Endodermal cell (in vitro differentiated cells): Measurements from ENCODE around the gene ETNK1. TPM values are rescaled to one million over a fixed set of nuclear protein-coding genes. Genes with fewer than 3 reads are reported as not detected.

Experiments used
- DNase-seq: peaks from one replicate; pipeline ENCODE4 v3.0.0-alpha.2; 2017
- H3K27ac ChIP-seq: 2 replicates; pipeline ENCODE4 v1.5.1; 2013; ENCODE audit warnings: mild to moderate bottlenecking, low read depth, low read length, moderate library complexity
- H3K27me3 ChIP-seq: 2 replicates; pipeline ENCODE4 v1.6.1; 2013; ENCODE audit warnings: mild to moderate bottlenecking, low read length, moderate library complexity; ENCODE audit not compliant: insufficient read depth, control insufficient read depth, poor library complexity, severe bottlenecking
- H3K36me3 ChIP-seq: 2 replicates; pipeline ENCODE4 v1.7.0; 2013; ENCODE audit warnings: mild to moderate bottlenecking, low read length, moderate library complexity; ENCODE audit not compliant: control insufficient read depth, insufficient read depth
- H3K4me1 ChIP-seq: one replicate; pipeline ENCODE4 v1.7.0; 2013; ENCODE audit warnings: low read length; ENCODE audit not compliant: control insufficient read depth, insufficient read depth
- H3K4me3 ChIP-seq: 2 replicates; pipeline ENCODE4 v1.5.1; 2013; ENCODE audit warnings: mild to moderate bottlenecking, low read length, moderate library complexity
- H3K9ac ChIP-seq: 2 replicates; pipeline ENCODE4 v1.6.1; 2013; ENCODE audit warnings: mild to moderate bottlenecking, low read length, moderate library complexity; ENCODE audit not compliant: poor library complexity, severe bottlenecking; ENCODE audit errors: extremely low read depth
- H3K9me3 ChIP-seq: 2 replicates; pipeline ENCODE4 v1.6.1; 2013; ENCODE audit warnings: mild to moderate bottlenecking, low read length, moderate library complexity; ENCODE audit not compliant: control insufficient read depth
- H3K27ac Mint-ChIP-seq: 2 replicates; pipeline ENCODE4 v1.8.0; 2020; ENCODE audit warnings: mixed read lengths
- H3K27me3 Mint-ChIP-seq: 2 replicates; pipeline ENCODE4 v1.8.0; 2021; ENCODE audit warnings: mild to moderate bottlenecking, mixed read lengths; ENCODE audit not compliant: insufficient read depth
- H3K36me3 Mint-ChIP-seq: 2 replicates; pipeline ENCODE4 v1.8.0; 2020; ENCODE audit warnings: low read depth, mixed read lengths
- H3K4me1 Mint-ChIP-seq: 2 replicates; pipeline ENCODE4 v1.8.0; 2020; ENCODE audit warnings: mixed read lengths
- H3K4me3 Mint-ChIP-seq: 2 replicates; pipeline ENCODE4 v1.8.0; 2020; ENCODE audit warnings: mild to moderate bottlenecking, moderate library complexity, mixed read lengths
- H3K9me3 Mint-ChIP-seq: 2 replicates; pipeline ENCODE4 v1.8.0; 2020; ENCODE audit warnings: mild to moderate bottlenecking, mixed read lengths
- WGBS, 2 experiments: methylation state at CpG; one replicate each; pipeline versions ENCODE4 v1.1.5 to v1.1.7; 2013; ENCODE audit warnings: missing lambda C conversion rate in 2 of 2, mixed read lengths in 1 of 2; ENCODE audit not compliant: insufficient coverage in 1 of 2, insufficient read length in 1 of 2; 5-methylcytosine and 5-hydroxymethylcytosine counted together
- total RNA-seq, 2 donors: library from RNA; stranded (reverse); fragmentation: NEBNext Ultra II Directional in 1 of 2; extraction: Animal tissue kit (Norgen Biotek cat#: 25700) in 1 of 2; gene quantifications; 2 replicates in 1 of 2; 3 replicates in 1 of 2; pipeline ENCODE4 v1.2.1, GENCODE V29; 2021
- TF ChIP-seq, protein P1 (sequence below): fragments of 200-600 bp; sonication (generic); conservative IDR thresholded peaks from 2 replicates; pipeline ENCODE4 v1.5.0; 2021; ENCODE audit warnings: antibody characterized with exemption, mild to moderate bottlenecking

The ETNK1 gene
- total RNA-seq, 2 donors from 2014 or later, result 84.9 to 187 TPM

DNA sequence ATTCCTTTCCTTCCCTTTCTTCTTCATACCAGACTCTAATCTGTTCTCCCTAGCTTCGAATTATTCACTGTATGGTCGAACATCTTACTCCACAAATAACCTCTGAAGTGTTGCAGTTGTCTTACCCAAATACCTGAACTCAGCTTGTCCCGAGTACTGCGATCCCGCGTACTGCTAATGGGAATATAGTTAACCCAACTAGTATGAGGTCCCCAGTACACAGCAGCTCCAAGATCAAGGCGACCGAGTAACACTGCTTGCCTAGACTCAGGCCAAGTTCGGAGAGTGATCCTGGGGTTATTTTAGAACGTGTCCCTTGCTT lies 462 bp upstream of the ETNK1 start:
- Mint-ChIP-seq H3K4me1 (peaks cover 36% of the 10 kb centered on the region), H3K36me3 (peaks cover 3% of the 10 kb centered on the region), H3K27me3 (peaks cover 5% of the 10 kb centered on the region), H3K27ac (peak overlapping the region; percentile 99), H3K4me3 (peak overlapping the region; percentile 88), H3K9me3 (no peaks in the 10 kb centered on the region)
- TF ChIP-seq, protein P1, sequence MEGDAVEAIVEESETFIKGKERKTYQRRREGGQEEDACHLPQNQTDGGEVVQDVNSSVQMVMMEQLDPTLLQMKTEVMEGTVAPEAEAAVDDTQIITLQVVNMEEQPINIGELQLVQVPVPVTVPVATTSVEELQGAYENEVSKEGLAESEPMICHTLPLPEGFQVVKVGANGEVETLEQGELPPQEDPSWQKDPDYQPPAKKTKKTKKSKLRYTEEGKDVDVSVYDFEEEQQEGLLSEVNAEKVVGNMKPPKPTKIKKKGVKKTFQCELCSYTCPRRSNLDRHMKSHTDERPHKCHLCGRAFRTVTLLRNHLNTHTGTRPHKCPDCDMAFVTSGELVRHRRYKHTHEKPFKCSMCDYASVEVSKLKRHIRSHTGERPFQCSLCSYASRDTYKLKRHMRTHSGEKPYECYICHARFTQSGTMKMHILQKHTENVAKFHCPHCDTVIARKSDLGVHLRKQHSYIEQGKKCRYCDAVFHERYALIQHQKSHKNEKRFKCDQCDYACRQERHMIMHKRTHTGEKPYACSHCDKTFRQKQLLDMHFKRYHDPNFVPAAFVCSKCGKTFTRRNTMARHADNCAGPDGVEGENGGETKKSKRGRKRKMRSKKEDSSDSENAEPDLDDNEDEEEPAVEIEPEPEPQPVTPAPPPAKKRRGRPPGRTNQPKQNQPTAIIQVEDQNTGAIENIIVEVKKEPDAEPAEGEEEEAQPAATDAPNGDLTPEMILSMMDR, result no peak
- Histone ChIP-seq H3K9me3 (no peaks in the 10 kb centered on the region), H3K9ac (peak overlapping the region; percentile 79), H3K4me1 (no peaks in the 10 kb centered on the region), H3K36me3 (no peaks in the 10 kb centered on the region), H3K27ac (peak overlapping the region; percentile 97), H3K4me3 (peak overlapping the region; percentile 87), H3K27me3 (no peaks in the 10 kb centered on the region)
- DNase-seq, result no peak
- WGBS, 2 experiments, result 46 to 59% methylated on average over 10 of the region's 10 CpGs

GRCh38 chr12:22625762-22626294 lies 857 bp downstream of the ETNK1 start:
- TF ChIP-seq, protein P1, result no peak

DNA sequence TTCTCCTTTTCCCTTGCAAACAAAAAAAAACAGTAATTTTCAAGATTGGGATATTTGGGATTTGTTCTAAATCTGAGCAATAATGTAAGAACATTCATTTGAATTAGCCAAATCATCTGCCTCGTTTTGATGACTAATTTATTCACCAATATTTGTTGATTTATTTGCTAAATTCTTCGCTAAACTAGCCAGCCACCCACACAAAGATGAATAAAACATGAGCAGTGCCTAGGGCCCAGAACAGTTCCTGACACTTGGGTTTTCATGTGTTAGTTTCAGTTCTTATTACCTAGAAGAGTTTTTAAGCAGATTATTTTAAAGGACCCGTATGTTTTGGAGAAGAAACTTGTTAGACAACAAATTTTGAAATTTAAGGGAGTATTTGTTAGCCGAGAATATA lies 1.4 kb downstream of the ETNK1 start:
- Histone ChIP-seq H3K9ac (peak overlapping the region; percentile 79), H3K4me1 (no peaks in the 10 kb centered on the region), H3K9me3 (no peaks in the 10 kb centered on the region), H3K27ac (peak overlapping the region; percentile 97), H3K4me3 (peak overlapping the region; percentile 87), H3K27me3 (no peaks in the 10 kb centered on the region), H3K36me3 (peaks cover 5% of the 10 kb centered on the region)
- 0 to 6% methylated on average over 2 to 4 of the region's 4 CpGs for WGBS, 2 experiments
- H3K4me3 Mint-ChIP-seq, result peak overlapping the region; percentile 88
- H3K27ac Mint-ChIP-seq, result peak overlapping the region; percentile 99
- no peaks in the 10 kb centered on the region for H3K9me3 Mint-ChIP-seq
- H3K36me3 Mint-ChIP-seq, result peaks cover 10% of the 10 kb centered on the region
- no peak for DNase-seq
- H3K27me3 Mint-ChIP-seq, result peaks cover under 1% of the 10 kb centered on the region
- TF ChIP-seq, protein P1, result no peak
- peaks cover 36% of the 10 kb centered on the region for H3K4me1 Mint-ChIP-seq

More at GRCh38 chr12:22625762-22626294, 857 bp downstream of the ETNK1 start:
- Mint-ChIP-seq H3K27ac (peak overlapping the region; percentile 99), H3K9me3 (no peaks in the 10 kb centered on the region), H3K4me3 (peak overlapping the region; percentile 88), H3K4me1 (peaks cover 36% of the 10 kb centered on the region), H3K27me3 (peaks cover 5% of the 10 kb centered on the region), H3K36me3 (peaks cover 8% of the 10 kb centered on the region)
- H3K27me3 ChIP-seq, result no peaks in the 10 kb centered on the region
- H3K27ac ChIP-seq, result peak overlapping the region; percentile 97
- DNase-seq, result peak; percentile 87
- no peaks in the 10 kb centered on the region for H3K9me3 ChIP-seq
- 0% methylated on average over 15 to 18 of the region's 18 CpGs for WGBS, 2 experiments
- H3K9ac ChIP-seq, result peak overlapping the region; percentile 79
- peak overlapping the region; percentile 87 for H3K4me3 ChIP-seq
- H3K36me3 ChIP-seq, result peaks cover 5% of the 10 kb centered on the region
- H3K4me1 ChIP-seq, result no peaks in the 10 kb centered on the region
